Fibroblast of skin of left biceps (primary cell): ENCODE results near the gene MANBA.
"Not testable (repeated sequence)": the region's sequence is repeated elsewhere in the genome, so short reads cannot be mapped to it uniquely, and the experiment has no call there.

Experiments
- DNase-seq, 2 experiments: peaks; one replicate each; pipeline ENCODE4 v3.0.0-alpha.2; 2013; ENCODE audit warnings: low read depth in 2 of 2

Gene MANBA

GRCh38 chr4:102620697-102621497 is 139.9 kb downstream of the MANBA start:
- DNase-seq: peak; percentile 74 to 77

- DNase-seq: not testable (repeated sequence)
These were observed 140.8 kb downstream of the MANBA start for GRCh38 chr4:102619776-102620631.

GRCh38 chr4:102619021-102619420 is 141.7 kb downstream of the MANBA start:
- DNase-seq: not testable (repeated sequence)

GRCh38 chr4:102616636-102617035 is 144.1 kb downstream of the MANBA start:
- DNase-seq: no peak

- DNase-seq: no peak
These were observed 146.0 kb downstream of the MANBA start for GRCh38 chr4:102614801-102615200.

GRCh38 chr4:102612824-102613366 is 147.9 kb downstream of the MANBA start:
- DNase-seq: no peak

- DNase-seq: no peak
These were observed 148.6 kb downstream of the MANBA start for GRCh38 chr4:102612210-102612609.

GRCh38 chr4:102610476-102610875 is 150.3 kb downstream of the MANBA start:
- DNase-seq: no peak

- no peak for DNase-seq
These were observed 150.8 kb downstream of the MANBA start for GRCh38 chr4:102610007-102610406.

GRCh38 chr4:102608190-102608589 is 152.6 kb downstream of the MANBA start:
- no peak for DNase-seq

- no peak for DNase-seq
These were observed 153.8 kb downstream of the MANBA start for GRCh38 chr4:102606846-102607450.

GRCh38 chr4:102606261-102606660 is 154.5 kb downstream of the MANBA start:
- DNase-seq: no peak

- no peak for DNase-seq
These were observed 156.4 kb downstream of the MANBA start for GRCh38 chr4:102604222-102604940.

GRCh38 chr4:102601586-102602227 is 159.1 kb downstream of the MANBA start:
- no peak for DNase-seq

- no peak for DNase-seq
These were observed 160.1 kb downstream of the MANBA start for GRCh38 chr4:102600689-102601088.

GRCh38 chr4:102599886-102600285 is 160.9 kb downstream of the MANBA start:
- no peak for DNase-seq

- no peak for DNase-seq
These were observed 161.3 kb downstream of the MANBA start for GRCh38 chr4:102599455-102599854.

GRCh38 chr4:102598762-102599374 is 161.9 kb downstream of the MANBA start:
- no peak for DNase-seq

GRCh38 chr4:102598086-102598761 is 162.5 kb downstream of the MANBA start:
- DNase-seq: no peak

GRCh38 chr4:102596532-102596931 is 164.2 kb downstream of the MANBA start:
- DNase-seq: no peak
